Heart left ventricle (tissue), 16 donors: ENCODE measurements around the gene KANTR. TPM values are rescaled to one million over a fixed set of nuclear protein-coding genes. Genes with fewer than 3 reads are reported as not detected.

Experiments
- ATAC-seq, 4 donors: fragments of 200-7000 bp; cut with Tn5 transposase; one replicate each; pipeline ENCODE4 v1.9.1; 2020 to 2022; ENCODE audit warnings: moderate library complexity in 4 of 4, mild to moderate bottlenecking in 3 of 4, moderate number of reproducible peaks in 1 of 4
- DNase-seq, 5 donors: peaks; one replicate each; pipeline ENCODE4 v3.0.0-alpha.2; 2020
- H3K27ac ChIP-seq, 12 donors: fragments of 200-600 bp; sonication (generic) in 4 of 12; one replicate each; pipeline versions ENCODE4 v1.5.0 to v1.8.0; 2016 to 2022; ENCODE audit warnings: mild to moderate bottlenecking in 2 of 12
- H3K27me3 ChIP-seq, 9 donors: fragments of 200-600 bp; sonication (generic) in 2 of 9; one replicate each; pipeline versions ENCODE4 v1.5.1 to v1.8.0; 2016 to 2022; ENCODE audit warnings: mild to moderate bottlenecking in 3 of 9
- H3K36me3 ChIP-seq, 9 donors: fragments of 200-600 bp; sonication (generic) in 2 of 9; one replicate each; pipeline versions ENCODE4 v1.5.0 to v1.8.0; 2018 to 2022; ENCODE audit warnings: mild to moderate bottlenecking in 2 of 9
- H3K4me1 ChIP-seq, 12 donors: fragments of 200-600 bp; sonication (generic) in 4 of 12; one replicate each; pipeline versions ENCODE4 v1.5.0 to v1.8.0; 2016 to 2022; ENCODE audit warnings: mild to moderate bottlenecking in 3 of 12
- H3K4me3 ChIP-seq, 12 donors: fragments of 200-600 bp; sonication (generic) in 4 of 12; one replicate each; pipeline versions ENCODE4 v1.5.0 to v1.8.0; 2017 to 2022; ENCODE audit warnings: mild to moderate bottlenecking in 9 of 12, moderate library complexity in 4 of 12
- H3K9me3 ChIP-seq, 12 donors: fragments of 200-600 bp; sonication (generic) in 4 of 12; one replicate each; pipeline versions ENCODE4 v1.5.0 to v1.8.0; 2016 to 2022; ENCODE audit warnings: mild to moderate bottlenecking in 1 of 12
- POLR2A ChIP-seq, 2 donors: fragments of 450-650 bp; IDR thresholded peaks; one replicate each; pipeline ENCODE4 v1.6.1; 2017; ENCODE audit warnings: antibody characterized with exemption in 2 of 2, mild to moderate bottlenecking in 2 of 2, moderate library complexity in 2 of 2
- WGBS, 4 donors: extraction: QIAGEN DNeasy Blood & Tissue Kit in 2 of 4; methylation state at CpG; one replicate each; pipeline versions ENCODE4 v1.1.5 to v1.1.7; 2013 to 2018; 5-methylcytosine and 5-hydroxymethylcytosine counted together
- intact Hi-C, 10 donors: fragments of 100-400 bp; cut with DNase I; formaldehyde crosslinking; loops; one replicate each; pipeline versions ENCODE4 v1.11.1 to v1.14.2; 2022
- polyA plus RNA-seq, 2 donors: library from polyadenylated mRNA; stranded (reverse); fragments of 200-250 nt; gene quantifications; one replicate each; pipeline ENCODE4 v1.2.3, GENCODE V29; 2013
- total RNA-seq, 9 donors: library from RNA; depleted of rRNA in 2 of 9; stranded (reverse); fragments of >200 nt in 2 of 9; fragmentation: NEBNext Ultra II Directional in 3 of 9; extraction: Animal tissue kit (Norgen Biotek cat#: 25700) in 3 of 9; gene quantifications; one replicate each; pipeline versions ENCODE4 v1.1.0 to v1.2.4, GENCODE V29; 2016 to 2023
- TF ChIP-seq, protein P1 (sequence below), 12 donors: fragments of 200-600 bp; sonication (generic) in 4 of 12; IDR thresholded peaks; one replicate each; pipeline versions ENCODE4 v1.5.0 to v1.8.0; 2018 to 2022; ENCODE audit warnings: antibody characterized with exemption in 12 of 12, mild to moderate bottlenecking in 5 of 12
- donor health status: ischemic (EF 13 %, LVEDD 7.1; RV severe dilation, severe dysfunction).
- donor health status: healthy with polysubstance abuse.
- donor health status: DM: no; HTN: yes; CAD: no.
- donor health status: DM: no; HTN: no; CAD: no.
- donor health status: ischemic (EF 25% LVEDD 6.9; RV normal size, moderate dysfunction).
- donor health status: ischemic (EF 25% LVEDD 5.7; RV mildly dilated, moderate dysfunction).
- donor health status: healthy.
- donor health status: DM: yes; HTN: yes; CAD: no.
- donor health status: ischemic (EF 35%, LVEDD 5.7; RV mildly dilated, moderate dysfunction).
- donor health status: nonischemic (EF 11% LVEDD 7.7; RV severe dilation, severe dysfunction).
- donor health status: DM: yes; HTN: yes; CAD: no.
- donor health status: PGD.
- donor health status: ischemic (EF 29% LVEDD 5.4; RV normal size, mild dysfunction).
- donor health status: nonischemic (EF 23%, LVEDD 6.1; RV moderate dilation, normal function).

The KANTR gene
- total and polyA plus RNA-seq, 11 donors: 2.5 to 9.2 (median 6.0) TPM

DNA sequence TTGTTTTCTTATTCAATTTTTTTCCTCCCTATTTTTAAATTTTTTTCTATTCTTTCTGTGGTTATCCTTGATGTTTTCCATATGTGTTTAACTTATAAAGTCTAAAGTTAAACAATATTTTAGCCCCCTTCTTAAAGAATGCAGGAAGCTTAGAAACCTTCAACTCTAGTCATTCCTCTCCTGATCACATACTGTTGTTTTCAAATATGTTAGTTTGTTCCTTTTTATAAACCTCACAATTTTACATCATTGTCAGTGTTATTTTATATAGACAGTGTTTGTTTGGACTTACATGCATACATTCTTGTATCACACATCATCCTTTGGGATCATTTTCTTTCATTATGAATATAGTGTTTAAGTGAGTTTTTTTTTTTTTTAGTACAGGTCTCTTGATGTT lies 31.6 kb downstream of the KANTR start:
- no peak overlapping the region for H3K27ac ChIP-seq
- no peak overlapping the region for H3K4me3 ChIP-seq
- intact Hi-C loops: no loop called here
- ATAC-seq (no peak), DNase-seq (no peak)
- peaks cover 0 to 6% (median 0%) of the 10 kb centered on the region in 9 donors for H3K27me3 ChIP-seq
- peaks cover 0 to 4% (median 0%) of the 10 kb centered on the region in 12 donors for H3K4me1 ChIP-seq
- TF ChIP-seq, protein P1, sequence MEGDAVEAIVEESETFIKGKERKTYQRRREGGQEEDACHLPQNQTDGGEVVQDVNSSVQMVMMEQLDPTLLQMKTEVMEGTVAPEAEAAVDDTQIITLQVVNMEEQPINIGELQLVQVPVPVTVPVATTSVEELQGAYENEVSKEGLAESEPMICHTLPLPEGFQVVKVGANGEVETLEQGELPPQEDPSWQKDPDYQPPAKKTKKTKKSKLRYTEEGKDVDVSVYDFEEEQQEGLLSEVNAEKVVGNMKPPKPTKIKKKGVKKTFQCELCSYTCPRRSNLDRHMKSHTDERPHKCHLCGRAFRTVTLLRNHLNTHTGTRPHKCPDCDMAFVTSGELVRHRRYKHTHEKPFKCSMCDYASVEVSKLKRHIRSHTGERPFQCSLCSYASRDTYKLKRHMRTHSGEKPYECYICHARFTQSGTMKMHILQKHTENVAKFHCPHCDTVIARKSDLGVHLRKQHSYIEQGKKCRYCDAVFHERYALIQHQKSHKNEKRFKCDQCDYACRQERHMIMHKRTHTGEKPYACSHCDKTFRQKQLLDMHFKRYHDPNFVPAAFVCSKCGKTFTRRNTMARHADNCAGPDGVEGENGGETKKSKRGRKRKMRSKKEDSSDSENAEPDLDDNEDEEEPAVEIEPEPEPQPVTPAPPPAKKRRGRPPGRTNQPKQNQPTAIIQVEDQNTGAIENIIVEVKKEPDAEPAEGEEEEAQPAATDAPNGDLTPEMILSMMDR (IDR thresholded peaks at IDR 0.05): no peak
- no peak for TF ChIP-seq POLR2A (IDR thresholded peaks at IDR 0.05)
- no peaks in the 10 kb centered on the region for H3K9me3 ChIP-seq
- no peaks in the 10 kb centered on the region for H3K36me3 ChIP-seq

DNA sequence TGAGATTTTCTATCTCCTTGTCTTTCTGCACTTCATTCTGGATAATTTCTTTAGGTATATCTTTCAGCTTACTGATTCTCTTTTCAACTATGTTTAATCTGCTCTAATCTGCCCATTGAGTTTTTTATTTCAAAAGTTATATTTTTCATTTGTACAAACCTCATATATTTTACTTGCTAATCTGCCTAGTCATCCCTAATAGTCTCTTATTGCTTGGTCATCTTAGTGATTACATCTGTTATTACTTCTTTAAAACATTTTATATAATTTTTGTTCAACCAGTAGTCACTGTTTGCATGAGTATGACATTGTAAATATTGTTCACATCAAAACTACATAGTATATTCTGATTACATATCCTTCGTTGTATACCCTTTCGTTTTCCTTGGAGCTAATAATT lies 32.4 kb downstream of the KANTR start:
- Histone ChIP-seq H3K4me3 (no peak overlapping the region), H3K27ac (no peak overlapping the region), H3K4me1 (peaks cover 0 to 4% (median 0%) of the 10 kb centered on the region in 12 donors), H3K36me3 (peaks cover 0 to 7% (median 0%) of the 10 kb centered on the region in 9 donors), H3K27me3 (peaks cover 0 to 7% (median 0%) of the 10 kb centered on the region in 9 donors), H3K9me3 (no peaks in the 10 kb centered on the region)
- 90 to 100% (median 97%) methylated on average over 2 of the region's 2 CpGs for WGBS, 4 donors
- DNase-seq: no peak
- TF ChIP-seq, protein P1 (IDR thresholded peaks at IDR 0.05): no peak
- TF ChIP-seq POLR2A (IDR thresholded peaks at IDR 0.05): no peak
- intact Hi-C loops: no loop called here
- no peak for ATAC-seq

DNA sequence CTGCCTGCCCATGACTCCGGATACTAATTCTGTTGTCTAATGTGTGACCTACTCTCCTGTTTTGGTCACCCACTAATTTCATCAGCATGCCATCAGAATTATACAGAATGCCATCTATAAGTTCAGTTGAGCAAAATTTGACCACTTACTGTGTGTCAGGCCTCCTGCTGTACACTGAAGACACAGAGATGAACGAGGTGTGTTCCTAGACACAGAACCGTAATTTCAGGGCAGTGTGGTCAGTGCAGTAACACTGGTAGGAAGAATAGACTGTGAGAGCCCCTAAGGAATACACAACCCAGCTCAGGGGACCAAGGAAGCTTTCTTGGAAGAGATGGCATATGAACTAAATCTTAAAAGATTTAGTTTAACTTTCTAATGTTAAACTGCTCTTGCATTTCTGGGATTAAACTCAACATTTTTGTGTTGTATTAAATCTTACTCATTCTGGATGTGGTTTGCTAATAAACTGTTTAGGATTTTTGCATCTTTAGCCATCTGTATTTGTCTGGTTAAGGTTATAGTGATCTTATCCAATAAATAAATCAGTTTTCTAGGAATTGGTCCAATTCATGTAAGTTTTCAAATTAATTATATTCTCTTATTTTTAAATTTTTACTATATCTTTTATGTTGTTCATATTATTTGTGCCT lies 34.3 kb downstream of the KANTR start:
- 70 to 83% (median 82%) methylated on average over 3 of the region's 3 CpGs for WGBS, 4 donors
- Histone ChIP-seq H3K27me3 (peaks cover 0 to 7% (median 0%) of the 10 kb centered on the region in 9 donors), H3K36me3 (peaks cover 0 to 8% (median 0%) of the 10 kb centered on the region in 9 donors), H3K4me1 (no peaks in the 10 kb centered on the region), H3K9me3 (no peaks in the 10 kb centered on the region), H3K4me3 (no peak overlapping the region), H3K27ac (no peak overlapping the region)
- TF ChIP-seq, protein P1 (IDR thresholded peaks at IDR 0.05): no peak
- TF ChIP-seq POLR2A (IDR thresholded peaks at IDR 0.05): no peak
- ATAC-seq (no peak), DNase-seq (no peak)
- intact Hi-C loops: no loop called here

DNA sequence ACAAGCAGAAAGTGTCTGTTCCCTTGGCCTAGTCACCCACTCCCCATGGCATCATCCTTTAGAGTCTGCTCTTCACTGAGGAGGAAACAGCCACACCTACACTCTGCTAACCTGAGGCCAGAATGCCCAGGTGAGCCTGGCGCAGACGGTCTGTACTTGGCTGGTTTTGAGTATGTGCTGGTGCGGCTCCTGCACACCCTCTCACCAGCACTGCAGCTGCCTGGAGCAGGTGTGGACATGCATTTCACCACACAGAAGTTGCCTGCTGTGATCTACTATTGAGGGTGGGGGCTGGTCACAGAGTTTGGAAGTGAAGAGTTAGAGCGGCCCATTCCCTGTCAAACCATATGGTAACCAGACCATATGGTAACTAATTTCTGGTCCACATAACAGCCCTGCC lies 39.5 kb downstream of the KANTR start:
- DNase-seq (no peak), ATAC-seq (peak in 1 of 4 donors; percentile 22)
- TF ChIP-seq, protein P1 (IDR thresholded peaks at IDR 0.05): no peak
- TF ChIP-seq POLR2A (IDR thresholded peaks at IDR 0.05): no peak
- 86 to 92% (median 92%) methylated on average over 2 to 4 of the region's 4 CpGs for WGBS, 4 donors
- no peaks in the 10 kb centered on the region for H3K9me3 ChIP-seq
- H3K36me3 ChIP-seq: peaks cover 0 to 12% (median 0%) of the 10 kb centered on the region in 9 donors
- peaks cover 0 to 4% (median 0%) of the 10 kb centered on the region in 9 donors for H3K27me3 ChIP-seq
- H3K27ac ChIP-seq: no peak overlapping the region
- H3K4me1 ChIP-seq: no peaks in the 10 kb centered on the region
- no peak overlapping the region for H3K4me3 ChIP-seq
- intact Hi-C loops: no loop called here
